Hematopoietic multipotent progenitor cell treated with erythropoietin and hydrocortisone succinate and interleukin-3 and kit ligand, for 8 days (in vitro differentiated cells): ENCODE data around the gene PROSER3.
"Not testable (repeated sequence)": the region's sequence is repeated elsewhere in the genome, so short reads cannot be mapped to it uniquely, and the experiment has no call there.

Source experiments
- DNase-seq: peaks from one replicate; pipeline ENCODE4 v3.0.0-alpha.2; 2015

PROSER3 gene

DNA sequence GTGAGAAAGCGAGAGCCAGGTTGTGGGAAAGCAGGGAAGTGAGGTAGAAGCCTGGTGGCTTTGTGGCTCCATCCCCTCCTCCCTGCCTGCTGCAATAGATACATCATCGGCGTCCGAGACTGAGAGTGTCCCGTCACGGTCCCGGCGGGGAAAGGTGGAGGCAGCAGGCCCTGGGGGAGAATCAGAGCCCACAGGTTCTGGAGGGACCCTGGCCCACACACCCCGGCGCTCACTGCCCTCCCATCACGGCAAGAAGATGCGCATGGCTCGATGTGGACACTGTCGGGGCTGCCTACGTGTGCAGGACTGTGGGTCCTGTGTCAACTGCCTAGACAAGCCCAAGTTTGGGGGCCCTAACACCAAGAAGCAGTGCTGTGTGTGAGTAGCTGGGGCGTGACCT, 35.1 kb upstream of the PROSER3 start:
- DNase-seq = no peak

DNA sequence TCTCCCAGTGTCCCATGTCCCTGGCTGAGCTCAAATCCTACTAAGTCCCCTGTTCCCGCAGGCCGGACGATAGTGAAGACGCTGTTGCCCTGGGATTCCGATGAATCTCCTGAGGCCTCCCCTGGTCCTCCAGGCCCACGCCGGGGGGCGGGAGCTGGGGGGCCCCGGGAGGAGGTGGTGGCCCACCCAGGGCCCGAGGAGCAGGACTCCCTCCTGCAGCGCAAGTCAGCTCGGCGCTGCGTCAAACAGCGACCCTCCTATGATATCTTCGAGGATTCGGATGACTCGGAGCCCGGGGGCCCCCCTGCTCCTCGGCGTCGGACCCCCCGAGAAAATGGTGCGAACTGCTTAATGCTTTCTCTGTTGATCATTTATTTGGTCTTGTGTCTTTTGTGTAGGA, 34.3 kb upstream of the PROSER3 start:
- no peak for DNase-seq

DNA sequence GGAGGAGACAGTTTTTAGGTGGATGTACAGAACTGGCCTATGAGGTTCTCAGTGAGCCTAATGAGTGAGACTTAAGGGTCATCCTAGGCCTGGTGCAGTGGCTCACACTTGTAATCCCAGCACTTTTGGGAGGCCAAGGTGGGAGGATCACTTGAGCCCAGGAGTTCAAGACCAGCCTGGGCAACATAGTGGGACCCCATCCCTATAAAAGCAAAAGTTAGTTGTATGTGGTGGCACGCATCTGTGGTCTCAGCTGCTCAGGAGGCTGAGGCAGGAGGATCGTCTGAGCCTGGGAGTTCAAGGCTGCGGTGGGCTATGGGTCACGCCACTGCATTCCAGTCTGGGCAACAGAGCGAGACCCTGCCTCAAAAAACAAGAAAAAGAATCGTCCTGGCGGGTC, 33.8 kb upstream of the PROSER3 start:
- DNase-seq = not testable (repeated sequence)

DNA sequence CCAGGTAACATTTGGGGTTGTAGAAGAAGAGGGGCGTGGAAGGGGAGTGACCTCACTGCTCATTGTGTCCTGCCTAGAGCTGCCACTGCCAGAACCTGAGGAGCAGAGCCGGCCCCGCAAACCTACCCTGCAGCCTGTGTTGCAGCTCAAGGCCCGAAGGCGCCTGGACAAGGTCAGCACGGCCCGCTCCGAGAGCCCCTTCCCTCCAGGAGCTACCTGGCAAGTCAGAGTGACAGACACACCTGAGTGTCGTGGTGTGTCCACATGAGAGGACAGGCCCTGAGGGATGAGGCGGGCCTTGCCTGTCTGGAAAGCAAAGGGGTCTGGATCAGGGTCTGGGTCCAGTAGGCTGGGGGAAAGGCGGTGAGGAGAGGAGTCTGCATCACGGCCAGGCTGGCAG, 33.4 kb upstream of the PROSER3 start:
- DNase-seq = no peak

DNA sequence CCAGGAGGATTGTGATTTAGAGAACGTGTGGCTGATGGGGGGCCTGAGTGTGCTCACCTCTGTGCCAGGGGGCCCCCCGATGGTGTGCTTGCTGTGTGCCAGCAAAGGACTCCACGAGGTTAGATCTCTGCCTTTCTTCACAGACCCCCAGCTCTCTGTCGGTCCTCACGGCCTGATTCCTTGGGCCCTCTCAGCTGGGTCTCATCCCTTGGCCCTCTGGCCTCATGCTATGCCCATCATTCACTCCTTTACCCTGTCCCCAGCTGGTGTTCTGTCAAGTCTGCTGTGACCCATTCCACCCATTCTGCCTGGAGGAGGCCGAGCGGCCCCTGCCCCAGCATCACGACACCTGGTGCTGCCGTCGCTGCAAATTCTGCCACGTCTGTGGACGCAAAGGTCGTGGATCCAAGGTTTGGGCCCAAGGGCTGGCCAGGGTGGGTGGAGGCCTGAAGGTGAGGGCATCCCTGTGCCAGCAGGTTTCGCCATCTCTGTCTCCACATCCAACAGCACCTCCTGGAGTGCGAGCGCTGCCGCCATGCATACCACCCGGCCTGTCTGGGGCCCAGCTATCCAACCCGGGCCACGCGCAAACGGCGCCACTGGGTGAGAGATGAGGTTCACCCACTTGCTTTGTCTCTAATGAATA, 32.6 kb upstream of the PROSER3 start:
- DNase-seq = no peak

DNA sequence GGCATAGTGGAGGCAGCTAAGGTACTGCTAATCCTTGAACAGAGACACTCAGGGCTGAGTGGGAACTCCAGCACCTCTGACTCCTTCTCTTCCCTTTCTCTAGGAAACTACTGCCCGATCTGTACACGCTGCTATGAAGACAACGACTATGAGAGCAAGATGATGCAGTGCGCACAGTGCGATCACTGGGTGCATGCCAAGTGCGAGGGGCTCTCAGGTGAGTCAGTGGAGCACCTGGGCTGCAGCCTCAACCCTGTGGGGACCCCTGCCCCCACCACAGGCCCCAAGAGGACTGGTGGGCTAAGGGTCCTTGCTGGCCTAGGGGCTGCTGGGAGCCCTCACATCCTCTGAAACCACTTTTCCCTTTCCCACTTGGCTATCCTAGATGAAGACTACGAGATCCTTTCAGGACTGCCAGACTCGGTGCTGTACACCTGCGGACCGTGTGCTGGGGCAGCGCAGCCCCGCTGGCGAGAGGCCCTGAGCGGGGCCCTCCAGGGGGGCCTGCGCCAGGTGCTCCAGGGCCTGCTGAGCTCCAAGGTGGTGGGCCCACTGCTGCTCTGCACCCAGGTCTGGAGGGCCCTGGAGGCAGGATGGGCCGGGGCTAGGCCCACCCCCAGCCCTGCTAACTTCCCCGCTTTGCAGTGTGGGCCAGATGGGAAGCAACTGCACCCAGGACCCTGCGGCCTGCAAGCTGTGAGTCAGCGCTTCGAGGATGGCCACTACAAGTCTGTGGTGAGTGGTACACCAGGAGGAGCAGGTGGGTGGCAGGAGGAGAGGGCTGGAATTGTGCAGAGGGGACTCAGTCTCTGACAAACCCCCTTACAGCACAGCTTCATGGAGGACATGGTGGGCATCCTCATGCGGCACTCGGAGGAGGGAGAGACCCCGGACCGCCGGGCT, 30.7 kb upstream of the PROSER3 start:
- no peak for DNase-seq

DNA sequence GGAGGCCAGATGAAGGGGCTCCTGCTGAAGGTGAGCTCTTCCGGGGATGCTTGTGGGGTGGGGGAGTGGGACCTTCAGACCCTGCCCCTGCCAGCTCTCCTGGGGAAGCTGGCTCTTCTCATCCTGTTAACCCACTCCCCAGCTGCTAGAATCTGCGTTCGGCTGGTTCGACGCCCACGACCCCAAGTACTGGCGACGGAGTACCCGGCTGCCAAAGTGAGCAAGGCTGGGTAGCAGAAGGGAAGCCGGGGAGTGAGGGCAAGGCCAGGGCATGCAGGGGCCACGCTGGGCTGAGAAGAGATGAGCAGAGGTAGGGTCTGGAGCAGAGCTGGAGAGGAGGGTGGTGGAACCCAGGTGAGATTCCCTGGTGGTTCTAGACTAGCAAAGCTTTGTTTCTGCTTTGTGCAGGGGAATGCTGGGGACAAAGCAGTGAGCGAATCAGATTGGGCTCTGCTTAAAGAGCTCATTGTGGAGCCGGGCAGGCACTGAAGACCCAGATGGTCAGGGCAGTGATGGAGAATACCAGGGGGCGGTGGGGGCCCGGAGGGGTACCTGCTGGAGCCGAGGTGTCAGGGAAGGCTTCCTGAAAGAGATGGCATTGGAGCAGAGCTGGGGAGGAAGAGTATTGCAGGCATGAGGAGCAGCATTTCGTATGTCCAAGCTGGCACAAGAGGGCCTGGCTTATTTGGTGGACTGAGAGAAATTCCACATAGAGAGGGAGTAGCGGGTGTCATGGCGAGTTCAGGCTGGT, 29.8 kb upstream of the PROSER3 start:
- no peak for DNase-seq

DNA sequence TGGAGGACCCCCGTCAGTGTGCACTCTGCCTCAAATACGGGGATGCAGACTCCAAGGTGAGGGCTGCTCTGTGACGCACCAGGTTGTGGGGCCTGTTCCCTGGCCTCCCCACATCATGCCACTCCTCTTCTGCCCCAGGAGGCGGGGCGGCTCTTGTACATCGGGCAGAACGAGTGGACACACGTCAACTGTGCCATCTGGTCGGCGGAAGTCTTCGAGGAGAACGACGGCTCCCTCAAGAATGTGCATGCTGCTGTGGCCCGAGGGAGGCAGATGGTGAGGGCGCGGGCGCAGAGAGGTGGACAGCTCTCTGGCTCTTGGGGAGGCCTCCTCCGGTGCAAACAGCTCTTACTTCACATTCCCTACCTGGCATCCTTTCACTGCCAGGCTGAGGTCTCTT, 29.0 kb upstream of the PROSER3 start:
- no peak for DNase-seq

DNA sequence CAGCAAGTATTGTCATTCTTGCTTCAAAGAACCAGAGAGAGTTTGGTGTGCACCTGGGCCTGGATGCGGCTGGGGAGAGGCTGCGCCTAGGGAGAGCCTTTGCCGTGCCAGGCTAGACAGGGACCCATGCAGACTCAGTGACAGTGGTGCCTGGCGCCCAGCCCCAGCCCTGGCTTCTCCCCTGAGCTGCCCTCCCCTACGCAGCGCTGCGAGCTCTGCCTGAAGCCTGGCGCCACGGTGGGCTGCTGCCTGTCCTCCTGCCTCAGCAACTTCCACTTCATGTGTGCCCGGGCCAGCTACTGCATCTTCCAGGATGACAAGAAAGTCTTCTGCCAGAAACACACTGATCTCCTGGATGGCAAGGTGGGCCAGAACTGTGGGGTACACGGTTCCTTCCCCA, 28.2 kb upstream of the PROSER3 start:
- no peak for DNase-seq

DNA sequence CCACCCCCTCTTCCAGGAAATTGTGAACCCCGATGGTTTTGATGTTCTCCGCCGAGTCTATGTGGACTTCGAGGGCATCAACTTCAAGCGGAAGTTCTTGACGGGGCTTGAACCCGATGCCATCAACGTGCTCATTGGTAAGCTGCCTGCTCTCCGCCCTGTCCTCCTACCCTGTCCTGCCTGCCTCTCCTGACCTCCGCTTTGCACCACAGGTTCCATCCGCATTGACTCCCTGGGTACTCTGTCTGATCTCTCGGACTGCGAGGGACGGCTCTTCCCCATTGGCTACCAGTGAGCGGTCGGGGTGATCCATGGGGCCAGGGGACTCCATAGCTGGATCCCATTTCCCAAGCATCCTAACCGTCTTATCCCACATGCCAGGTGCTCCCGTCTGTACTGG, 27.6 kb upstream of the PROSER3 start:
- no peak for DNase-seq

DNA sequence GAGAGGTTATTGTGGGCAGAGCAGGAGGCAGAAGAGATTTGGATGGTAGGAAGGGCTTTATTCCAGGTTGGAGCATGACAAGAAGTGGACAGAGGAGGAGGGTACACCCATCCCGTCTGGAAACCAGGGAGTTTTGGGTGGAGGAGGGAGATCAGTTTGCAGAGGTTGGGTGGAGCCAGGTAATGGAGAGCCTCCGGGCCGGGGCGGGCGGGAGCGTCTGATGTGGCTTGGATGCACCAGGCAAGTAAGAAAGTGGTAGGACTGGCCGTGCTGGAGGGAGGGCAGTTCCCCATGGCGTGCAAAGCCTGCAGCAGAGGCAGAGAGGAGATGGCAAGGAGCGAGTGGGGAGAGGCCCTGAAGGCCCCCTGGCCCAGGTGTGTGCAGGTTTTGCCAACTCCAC, 26.6 kb upstream of the PROSER3 start:
- DNase-seq = no peak

DNA sequence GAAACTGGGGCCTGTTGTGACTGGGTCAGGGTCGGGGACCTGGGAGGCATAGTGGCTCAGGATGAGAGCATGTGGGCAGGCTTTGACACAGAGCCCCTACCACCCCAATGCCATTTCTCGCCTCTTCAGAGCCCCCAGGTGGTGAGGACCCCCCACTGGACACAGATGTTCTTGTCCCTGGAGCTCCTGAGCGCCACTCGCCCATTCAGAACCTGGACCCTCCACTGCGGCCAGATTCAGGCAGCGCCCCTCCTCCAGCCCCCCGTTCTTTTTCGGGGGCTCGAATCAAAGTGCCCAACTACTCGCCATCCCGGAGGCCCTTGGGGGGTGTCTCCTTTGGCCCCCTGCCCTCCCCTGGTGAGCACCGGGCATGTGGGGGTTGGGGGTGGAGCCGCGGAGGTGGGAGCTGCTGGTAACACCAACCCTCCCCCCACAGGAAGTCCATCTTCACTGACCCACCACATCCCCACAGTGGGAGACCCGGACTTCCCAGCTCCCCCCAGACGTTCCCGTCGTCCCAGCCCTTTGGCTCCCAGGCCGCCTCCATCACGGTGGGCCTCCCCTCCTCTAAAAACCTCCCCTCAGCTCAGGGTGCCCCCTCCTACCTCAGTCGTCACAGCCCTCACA, 26.1 kb upstream of the PROSER3 start:
- no peak for DNase-seq

DNA sequence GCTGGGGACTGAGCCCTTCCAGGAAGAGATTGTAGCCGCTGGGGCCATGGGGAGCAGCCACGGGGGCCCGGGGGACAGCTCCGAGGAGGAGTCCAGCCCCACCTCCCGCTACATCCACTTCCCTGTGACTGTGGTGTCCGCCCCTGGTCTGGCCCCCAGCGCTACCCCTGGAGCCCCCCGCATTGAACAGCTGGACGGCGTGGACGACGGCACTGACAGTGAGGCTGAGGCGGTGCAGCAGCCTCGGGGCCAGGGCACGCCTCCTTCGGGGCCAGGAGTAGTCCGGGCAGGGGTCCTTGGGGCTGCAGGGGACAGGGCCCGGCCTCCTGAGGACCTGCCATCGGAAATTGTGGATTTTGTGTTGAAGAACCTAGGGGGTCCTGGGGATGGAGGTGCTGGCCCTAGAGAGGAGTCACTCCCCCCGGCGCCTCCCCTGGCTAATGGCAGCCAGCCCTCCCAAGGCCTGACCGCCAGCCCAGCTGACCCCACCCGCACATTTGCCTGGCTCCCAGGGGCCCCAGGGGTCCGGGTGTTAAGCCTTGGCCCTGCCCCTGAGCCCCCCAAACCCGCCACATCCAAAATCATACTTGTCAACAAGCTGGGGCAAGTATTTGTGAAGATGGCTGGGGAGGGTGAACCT, 25.3 kb upstream of the PROSER3 start:
- no peak for DNase-seq

DNA sequence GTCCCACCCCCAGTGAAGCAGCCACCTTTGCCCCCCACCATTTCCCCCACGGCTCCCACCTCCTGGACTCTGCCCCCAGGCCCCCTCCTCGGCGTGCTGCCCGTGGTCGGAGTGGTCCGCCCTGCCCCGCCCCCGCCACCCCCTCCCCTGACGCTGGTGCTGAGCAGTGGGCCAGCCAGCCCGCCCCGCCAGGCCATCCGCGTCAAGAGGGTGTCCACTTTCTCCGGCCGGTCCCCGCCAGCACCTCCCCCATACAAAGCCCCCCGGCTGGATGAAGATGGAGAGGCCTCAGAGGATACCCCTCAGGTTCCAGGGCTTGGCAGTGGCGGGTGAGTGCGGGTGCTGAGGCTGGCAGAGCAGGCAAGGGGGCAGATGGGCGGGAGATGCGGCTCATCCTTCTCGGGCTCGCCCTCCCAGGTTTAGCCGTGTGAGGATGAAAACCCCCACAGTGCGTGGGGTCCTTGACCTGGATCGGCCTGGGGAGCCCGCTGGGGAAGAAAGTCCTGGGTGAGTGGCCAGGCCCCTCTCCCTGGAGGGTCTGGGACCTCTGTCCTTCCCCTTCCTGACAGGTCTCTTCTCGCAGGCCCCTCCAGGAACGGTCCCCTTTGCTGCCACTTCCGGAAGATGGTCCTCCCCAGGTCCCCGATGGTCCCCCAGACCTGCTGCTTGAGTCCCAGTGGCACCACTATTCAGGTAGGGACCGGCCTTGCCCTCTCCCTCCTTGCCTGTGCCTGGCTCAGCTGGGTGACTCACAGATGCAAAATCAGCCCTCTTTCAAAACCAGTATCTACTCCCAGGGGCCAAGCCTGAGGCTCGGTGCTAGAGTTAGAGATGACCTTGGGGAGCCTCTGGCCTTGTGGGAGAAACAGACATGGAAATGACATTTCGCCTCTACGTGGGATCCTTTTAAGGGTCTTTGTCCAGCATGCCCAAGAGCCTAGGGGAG, 24.5 kb upstream of the PROSER3 start:
- no peak for DNase-seq

DNA sequence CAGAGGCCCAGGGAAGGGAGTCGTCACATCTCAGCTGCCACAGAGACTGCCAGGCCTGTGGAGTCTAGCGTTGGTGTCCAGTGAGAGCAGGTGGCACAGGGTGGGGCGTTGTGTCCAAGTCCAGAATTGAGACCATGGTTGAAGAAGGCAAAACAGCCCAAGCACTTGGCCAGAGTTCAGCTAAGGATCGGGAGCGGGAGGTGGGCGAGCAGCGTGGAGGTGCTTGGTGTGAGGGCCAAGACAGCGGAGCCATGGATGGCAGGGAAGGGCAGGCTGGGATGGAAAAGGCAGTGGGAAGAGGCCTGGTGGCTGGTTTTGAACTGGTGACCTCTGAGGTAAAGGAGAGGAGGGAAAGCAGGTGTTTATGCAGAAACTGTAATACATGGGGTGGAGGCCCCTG, 23.7 kb upstream of the PROSER3 start:
- DNase-seq = no peak

DNA sequence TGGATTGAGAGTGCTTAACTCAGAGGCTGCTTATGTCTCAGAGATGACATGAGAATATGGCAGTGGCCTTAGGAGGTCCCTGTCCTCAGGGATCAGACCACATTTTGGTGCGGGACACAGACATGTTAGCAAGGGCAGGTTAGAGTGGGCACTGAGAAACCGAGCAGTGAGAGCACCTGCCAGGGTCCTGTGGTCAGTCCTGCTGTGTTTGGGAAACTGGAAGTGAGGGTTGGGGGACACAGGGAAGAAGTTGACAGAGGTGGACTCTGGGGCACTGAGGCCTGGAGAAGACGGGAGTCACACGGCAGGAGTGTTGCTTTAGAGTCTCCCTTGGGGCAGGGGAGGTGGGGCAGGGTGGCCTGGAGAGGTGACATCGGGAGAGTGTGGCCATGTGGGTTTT, 23.1 kb upstream of the PROSER3 start:
- no peak for DNase-seq

DNA sequence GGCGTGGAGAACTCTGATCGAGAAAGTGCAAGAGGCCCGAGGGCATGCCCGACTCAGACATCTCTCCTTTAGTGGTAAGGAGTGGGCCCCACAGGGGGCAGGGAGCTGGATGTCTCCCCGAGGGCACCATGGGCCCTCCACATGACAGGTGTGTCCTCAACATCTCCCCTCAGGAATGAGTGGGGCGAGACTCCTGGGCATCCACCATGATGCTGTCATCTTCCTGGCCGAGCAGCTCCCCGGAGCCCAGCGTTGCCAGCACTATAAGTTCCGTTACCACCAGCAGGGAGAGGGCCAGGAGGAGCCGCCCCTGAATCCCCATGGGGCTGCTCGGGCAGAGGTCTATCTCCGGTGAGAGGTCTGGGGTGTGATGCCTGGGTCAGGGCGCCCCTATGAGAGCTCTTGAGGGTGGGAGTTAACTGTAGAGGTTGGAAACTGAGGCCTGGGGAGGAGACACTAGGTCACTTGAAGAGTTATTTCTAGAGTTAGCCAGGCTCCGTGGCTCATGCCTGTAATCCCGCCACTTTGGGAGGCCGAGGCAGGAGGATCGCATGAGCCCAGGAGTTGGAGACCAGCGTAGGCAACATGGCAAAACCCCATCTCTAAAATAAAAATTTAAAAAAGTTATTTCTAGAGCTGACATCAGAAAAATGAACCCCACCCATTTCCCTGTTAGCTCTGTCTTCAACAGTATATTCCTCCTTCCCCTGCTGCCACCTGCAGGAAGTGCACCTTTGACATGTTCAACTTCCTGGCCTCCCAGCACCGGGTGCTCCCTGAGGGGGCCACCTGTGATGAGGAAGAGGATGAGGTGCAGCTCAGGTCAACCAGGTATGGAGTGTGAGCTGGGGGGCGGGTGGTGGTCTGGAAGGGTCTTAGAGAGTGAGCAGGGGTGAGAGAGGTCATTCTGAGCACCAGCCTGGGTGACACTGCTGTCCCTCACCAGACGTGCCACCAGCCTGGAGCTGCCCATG, 20.8 kb upstream of the PROSER3 start:
- DNase-seq = peak; percentile 28

DNA sequence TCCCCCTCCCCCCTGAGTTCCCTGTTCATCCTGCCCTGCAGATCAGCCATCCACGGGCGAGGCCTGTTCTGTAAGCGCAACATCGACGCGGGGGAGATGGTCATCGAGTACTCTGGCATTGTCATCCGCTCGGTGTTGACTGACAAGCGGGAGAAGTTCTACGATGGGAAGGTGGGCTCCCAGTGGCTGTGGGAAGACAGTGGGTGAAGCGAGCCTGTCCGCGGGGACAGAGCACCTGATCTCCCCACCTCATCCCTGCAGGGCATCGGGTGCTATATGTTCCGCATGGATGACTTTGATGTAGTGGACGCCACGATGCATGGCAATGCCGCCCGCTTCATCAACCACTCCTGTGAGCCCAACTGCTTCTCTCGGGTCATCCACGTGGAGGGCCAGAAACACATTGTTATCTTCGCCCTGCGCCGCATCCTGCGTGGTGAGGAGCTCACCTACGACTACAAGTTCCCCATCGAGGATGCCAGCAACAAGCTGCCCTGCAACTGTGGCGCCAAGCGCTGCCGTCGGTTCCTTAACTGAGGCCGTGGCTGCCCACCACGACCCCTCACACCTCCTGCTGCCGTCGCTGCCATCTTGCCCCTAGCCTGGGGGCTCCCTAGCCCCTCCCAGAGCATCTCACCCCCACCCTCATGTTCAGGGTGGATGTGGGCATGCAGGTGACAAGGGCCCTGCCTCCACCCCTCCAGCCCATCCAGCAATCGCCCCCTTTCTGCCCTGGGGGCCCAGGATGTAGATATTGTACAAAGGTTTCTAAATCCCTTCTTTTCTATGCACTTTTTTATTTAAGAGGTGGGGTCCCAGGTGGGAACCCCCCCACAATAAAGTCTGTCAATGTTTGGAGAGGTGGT, 19.7 kb upstream of the PROSER3 start:
- no peak for DNase-seq

DNA sequence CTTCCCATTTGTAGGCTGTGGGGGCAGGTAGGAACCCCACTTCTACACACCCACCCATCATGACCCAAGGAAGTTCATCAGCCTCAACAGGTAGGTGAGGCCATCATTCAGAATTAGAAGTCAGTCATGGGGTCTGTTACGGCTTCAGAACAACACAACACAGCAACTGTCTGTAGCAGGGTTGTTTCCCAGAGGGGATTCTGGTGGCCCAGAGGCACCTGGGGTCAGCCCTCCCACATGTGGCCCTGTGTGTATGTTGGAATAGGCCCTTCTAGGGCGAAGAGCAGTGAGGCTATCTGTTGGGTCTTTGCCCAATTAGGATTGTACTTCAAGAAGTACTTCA, 19.1 kb upstream of the PROSER3 start:
- no peak for DNase-seq
